Liver (tissue), 9 donors: ENCODE results near the gene EIF4E2. TPM values are rescaled to one million over a fixed set of nuclear protein-coding genes. Genes with fewer than 3 reads are reported as not detected.

Experiments used
- DNase-seq: peaks from one replicate; pipeline ENCODE4 v3.0.0-alpha.2; 2017; ENCODE audit warnings: low spot score
- H3K27ac ChIP-seq, 2 donors: one replicate each; pipeline ENCODE4 v1.7.0; 2013; ENCODE audit warnings: inconsistent platforms in 2 of 2, low read length in 2 of 2, control low read depth in 1 of 2, low read depth in 1 of 2, mild to moderate bottlenecking in 1 of 2
- H3K27me3 ChIP-seq, 4 donors: one replicate each; pipeline versions ENCODE4 v1.6.1 to v1.7.0; 2013; ENCODE audit warnings: low read length in 3 of 4, inconsistent platforms in 1 of 4, mild to moderate bottlenecking in 1 of 4, moderate library complexity in 1 of 4; ENCODE audit not compliant: control insufficient read depth in 4 of 4, insufficient read depth in 4 of 4
- H3K36me3 ChIP-seq, 4 donors: one replicate each; pipeline versions ENCODE4 v1.6.1 to v1.7.0; 2013; ENCODE audit warnings: low read length in 3 of 4, mild to moderate bottlenecking in 3 of 4, low read depth in 1 of 4, moderate library complexity in 1 of 4; ENCODE audit not compliant: control insufficient read depth in 4 of 4, insufficient read depth in 3 of 4
- H3K4me1 ChIP-seq, 4 donors: one replicate each; pipeline versions ENCODE4 v1.6.1 to v1.7.0; 2013; ENCODE audit warnings: low read length in 3 of 4, mild to moderate bottlenecking in 3 of 4, moderate library complexity in 1 of 4; ENCODE audit not compliant: control insufficient read depth in 4 of 4, insufficient read depth in 4 of 4
- H3K4me3 ChIP-seq, 3 donors: one replicate each; pipeline versions ENCODE4 v1.6.1 to v1.7.0; 2013; ENCODE audit warnings: low read length in 3 of 3, control low read depth in 1 of 3, low read depth in 1 of 3, mild to moderate bottlenecking in 1 of 3
- H3K9ac ChIP-seq, 2 donors: one replicate each; pipeline ENCODE4 v1.7.0; 2013; ENCODE audit warnings: low read length in 2 of 2, mild to moderate bottlenecking in 2 of 2, moderate library complexity in 2 of 2, control low read depth in 1 of 2, low read depth in 1 of 2
- H3K9me3 ChIP-seq, 4 donors: one replicate each; pipeline versions ENCODE4 v1.6.1 to v1.7.0; 2013; ENCODE audit warnings: low read length in 3 of 4; ENCODE audit not compliant: control insufficient read depth in 4 of 4
- FOXA1 ChIP-seq: IDR thresholded peaks from 2 replicates; pipeline ENCODE4 v1.6.1; 2016; ENCODE audit warnings: antibody characterized with exemption
- HNF4A ChIP-seq, 2 donors: conservative IDR thresholded peaks; 2 replicates each; pipeline ENCODE4 v1.6.1; 2016; ENCODE audit warnings: antibody characterized with exemption in 2 of 2, mild to moderate bottlenecking in 2 of 2
- HNF4G ChIP-seq: IDR thresholded peaks from 2 replicates; pipeline ENCODE4 v1.6.1; 2016; ENCODE audit warnings: antibody characterized with exemption
- JUND ChIP-seq, 2 donors: IDR thresholded peaks; 2 replicates each; pipeline ENCODE4 v1.6.1; 2016; ENCODE audit warnings: antibody characterized with exemption in 2 of 2
- NR2F2 ChIP-seq: IDR thresholded peaks from 2 replicates; pipeline ENCODE4 v1.6.1; 2016; ENCODE audit warnings: antibody characterized with exemption
- RAD21 ChIP-seq, 2 donors: IDR thresholded peaks; 2 replicates each; pipeline ENCODE4 v1.6.1; 2016; ENCODE audit warnings: antibody characterized with exemption in 2 of 2, mild to moderate bottlenecking in 2 of 2
- SP1 ChIP-seq: IDR thresholded peaks from 2 replicates; pipeline ENCODE4 v1.6.1; 2018; ENCODE audit warnings: antibody characterized with exemption, mild to moderate bottlenecking
- YY1 ChIP-seq: IDR thresholded peaks from 2 replicates; pipeline ENCODE4 v1.6.1; 2016; ENCODE audit warnings: antibody characterized with exemption, mild to moderate bottlenecking
- WGBS: extraction: QIAGEN DNeasy Blood & Tissue Kit; methylation state at CpG from one replicate; pipeline ENCODE4 v1.1.7; 2013; 5-methylcytosine and 5-hydroxymethylcytosine counted together
- polyA plus RNA-seq, 2 donors: library from polyadenylated mRNA; stranded (reverse) in 1 of 2; unstranded in 1 of 2; fragments of 200-250 nt in 1 of 2; fragments of >200 nt in 1 of 2; fragmentation: Nextera tagmentation in 1 of 2; extraction: Ambion mirVana in 1 of 2; gene quantifications; one replicate each; pipeline versions ENCODE4 v1.2.1 to v1.2.3, GENCODE V29; 2013 to 2015
- total RNA-seq, 2 donors: library from RNA; depleted of rRNA; stranded (reverse); fragments of >200 nt; gene quantifications; one replicate each; pipeline ENCODE4 v1.2.3, GENCODE V29; 2014
- TF ChIP-seq, protein P1 (sequence below): IDR thresholded peaks from 2 replicates; pipeline ENCODE4 v1.6.1; 2016; ENCODE audit warnings: antibody characterized with exemption
- TF ChIP-seq, protein P2 (sequence below): IDR thresholded peaks from 2 replicates; pipeline ENCODE4 v1.6.1; 2016; ENCODE audit warnings: antibody characterized with exemption
- donor health status: healthy.
- donor health status: healthy.
- donor health status: healthy.
- donor health status: healthy.
- donor health status: healthy.

EIF4E2 gene
- total and polyA plus RNA-seq, 4 donors: 30.0 to 46.9 (median 45.4) TPM

DNA sequence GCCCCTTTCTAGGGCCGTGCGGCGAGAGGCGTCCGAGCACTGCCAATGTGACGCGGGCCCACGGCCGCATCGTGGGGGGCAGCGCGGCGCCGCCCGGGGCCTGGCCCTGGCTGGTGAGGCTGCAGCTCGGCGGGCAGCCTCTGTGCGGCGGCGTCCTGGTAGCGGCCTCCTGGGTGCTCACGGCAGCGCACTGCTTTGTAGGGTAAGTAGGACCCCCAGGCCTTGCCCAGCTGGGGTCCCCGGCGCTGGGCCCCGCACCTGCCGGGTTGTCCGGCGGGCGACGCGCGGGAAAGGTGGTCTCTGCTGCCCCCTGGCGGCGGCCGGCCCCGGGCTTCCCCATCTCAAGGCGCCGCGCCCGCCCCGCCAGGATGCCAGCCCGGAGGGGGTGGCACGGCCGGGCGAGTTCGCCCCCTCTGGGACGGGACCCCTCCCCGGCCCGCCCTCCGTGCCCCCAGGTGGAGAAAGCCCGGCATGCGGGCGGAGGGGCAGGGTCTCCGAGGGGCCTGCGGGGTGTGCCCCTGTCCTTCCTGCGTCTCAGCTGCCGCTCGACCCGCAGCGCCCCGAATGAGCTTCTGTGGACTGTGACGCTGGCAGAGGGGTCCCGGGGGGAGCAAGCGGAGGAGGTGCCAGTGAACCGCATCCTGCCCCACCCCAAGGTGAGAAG is 28.4 kb upstream of the EIF4E2 start (continued):
- TF ChIP-seq, protein P1, sequence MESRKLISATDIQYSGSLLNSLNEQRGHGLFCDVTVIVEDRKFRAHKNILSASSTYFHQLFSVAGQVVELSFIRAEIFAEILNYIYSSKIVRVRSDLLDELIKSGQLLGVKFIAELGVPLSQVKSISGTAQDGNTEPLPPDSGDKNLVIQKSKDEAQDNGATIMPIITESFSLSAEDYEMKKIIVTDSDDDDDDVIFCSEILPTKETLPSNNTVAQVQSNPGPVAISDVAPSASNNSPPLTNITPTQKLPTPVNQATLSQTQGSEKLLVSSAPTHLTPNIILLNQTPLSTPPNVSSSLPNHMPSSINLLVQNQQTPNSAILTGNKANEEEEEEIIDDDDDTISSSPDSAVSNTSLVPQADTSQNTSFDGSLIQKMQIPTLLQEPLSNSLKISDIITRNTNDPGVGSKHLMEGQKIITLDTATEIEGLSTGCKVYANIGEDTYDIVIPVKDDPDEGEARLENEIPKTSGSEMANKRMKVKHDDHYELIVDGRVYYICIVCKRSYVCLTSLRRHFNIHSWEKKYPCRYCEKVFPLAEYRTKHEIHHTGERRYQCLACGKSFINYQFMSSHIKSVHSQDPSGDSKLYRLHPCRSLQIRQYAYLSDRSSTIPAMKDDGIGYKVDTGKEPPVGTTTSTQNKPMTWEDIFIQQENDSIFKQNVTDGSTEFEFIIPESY: no peak
- TF ChIP-seq SP1: no peak
- no peak for TF ChIP-seq FOXA1
- TF ChIP-seq RAD21 (IDR thresholded peaks at IDR 0.05): peak in 1 of 2 donors; percentile 67
- TF ChIP-seq HNF4G: no peak
- TF ChIP-seq YY1: no peak
- TF ChIP-seq HNF4A (conservative IDR thresholded peaks at IDR 0.05): no peak

DNA sequence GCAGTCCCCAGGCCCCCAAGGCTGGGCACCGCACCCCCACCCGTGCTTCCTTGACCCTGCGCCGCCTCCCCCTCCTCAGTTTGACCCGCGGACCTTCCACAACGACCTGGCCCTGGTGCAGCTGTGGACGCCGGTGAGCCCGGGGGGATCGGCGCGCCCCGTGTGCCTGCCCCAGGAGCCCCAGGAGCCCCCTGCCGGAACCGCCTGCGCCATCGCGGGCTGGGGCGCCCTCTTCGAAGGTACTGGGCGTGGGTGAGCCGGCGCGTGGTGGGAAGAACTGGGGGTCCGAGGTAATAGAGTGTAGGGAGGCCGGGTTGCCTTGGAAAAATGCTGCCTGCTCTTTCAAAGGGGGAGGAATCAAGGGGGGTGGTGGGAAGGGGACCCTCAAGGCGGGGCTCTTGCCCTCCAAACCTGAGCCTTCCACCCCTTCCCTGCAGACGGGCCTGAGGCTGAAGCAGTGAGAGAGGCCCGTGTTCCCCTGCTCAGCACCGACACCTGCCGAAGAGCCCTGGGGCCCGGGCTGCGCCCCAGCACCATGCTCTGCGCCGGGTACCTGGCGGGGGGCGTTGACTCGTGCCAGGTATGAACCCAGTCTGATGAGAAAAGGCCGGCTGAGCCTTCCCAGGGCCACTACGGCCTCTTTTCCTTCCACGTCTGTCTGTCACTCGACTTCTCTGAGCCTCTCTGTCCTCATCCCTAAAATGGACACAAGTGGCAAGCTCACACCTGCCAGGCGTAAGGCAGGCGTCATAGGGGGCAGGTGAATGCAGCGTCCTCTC is 27.7 kb upstream of the EIF4E2 start:
- no peaks in the 10 kb centered on the region for H3K9me3 ChIP-seq
- no peak overlapping the region for H3K9ac ChIP-seq
- 22% methylated on average over 46 of the region's 46 CpGs for WGBS
- H3K4me1 ChIP-seq: peaks cover 7 to 22% (median 13%) of the 10 kb centered on the region in 4 donors
- no peak for TF ChIP-seq RAD21 (IDR thresholded peaks at IDR 0.05)
- TF ChIP-seq, protein P2, sequence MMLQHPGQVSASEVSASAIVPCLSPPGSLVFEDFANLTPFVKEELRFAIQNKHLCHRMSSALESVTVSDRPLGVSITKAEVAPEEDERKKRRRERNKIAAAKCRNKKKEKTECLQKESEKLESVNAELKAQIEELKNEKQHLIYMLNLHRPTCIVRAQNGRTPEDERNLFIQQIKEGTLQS: no peak
- TF ChIP-seq JUND (IDR thresholded peaks at IDR 0.05): no peak
- TF ChIP-seq, protein P1: no peak
- TF ChIP-seq YY1: no peak
- no peak for DNase-seq
- no peaks in the 10 kb centered on the region for H3K36me3 ChIP-seq
- no peak overlapping the region for H3K27ac ChIP-seq
- peak overlapping the region in 1 of 3 donors; percentile 30 for H3K4me3 ChIP-seq
- H3K27me3 ChIP-seq: peaks cover 0 to 8% (median 5%) of the 10 kb centered on the region in 4 donors

DNA sequence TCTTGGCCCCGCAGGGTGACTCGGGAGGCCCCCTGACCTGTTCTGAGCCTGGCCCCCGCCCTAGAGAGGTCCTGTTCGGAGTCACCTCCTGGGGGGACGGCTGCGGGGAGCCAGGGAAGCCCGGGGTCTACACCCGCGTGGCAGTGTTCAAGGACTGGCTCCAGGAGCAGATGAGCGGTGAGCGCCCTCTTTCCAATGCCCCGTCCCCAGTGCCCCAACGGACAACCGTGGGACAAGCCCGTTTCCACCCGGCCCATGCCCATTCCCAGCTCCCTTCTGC is 27.1 kb upstream of the EIF4E2 start:
- peak overlapping the region in 1 of 3 donors; percentile 22 for H3K4me3 ChIP-seq
- TF ChIP-seq NR2F2: no peak
- no peak for TF ChIP-seq HNF4A (conservative IDR thresholded peaks at IDR 0.05)
- TF ChIP-seq RAD21 (IDR thresholded peaks at IDR 0.05): no peak
- peaks cover 0 to 10% (median 5%) of the 10 kb centered on the region in 4 donors for H3K27me3 ChIP-seq
- WGBS: 16% methylated on average over 16 of the region's 16 CpGs
- H3K27ac ChIP-seq: no peak overlapping the region
- H3K4me1 ChIP-seq: peaks cover 7 to 22% (median 13%) of the 10 kb centered on the region in 4 donors
- no peak for DNase-seq
- no peaks in the 10 kb centered on the region for H3K9me3 ChIP-seq
- no peak overlapping the region for H3K9ac ChIP-seq
- no peaks in the 10 kb centered on the region for H3K36me3 ChIP-seq
